Smooth muscle cell (in vitro differentiated cells): ENCODE results near the gene NME3. TPM values are rescaled to one million over a fixed set of nuclear protein-coding genes. Genes with fewer than 3 reads are reported as not detected.

Experiments
- DNase-seq: peaks from one replicate; lab custom pipeline; 2025; ENCODE audit not compliant: unreplicated experiment; lab: John Stamatoyannopoulos, UW
- H2AFZ ChIP-seq: fragments of 200-600 bp; sonication (generic); 2 replicates; pipeline ENCODE4 v1.6.0; 2016; ENCODE audit warnings: antibody characterized with exemption, low read depth, mild to moderate bottlenecking
- H3F3A ChIP-seq: fragments of 200-600 bp; sonication (generic); 2 replicates; pipeline ENCODE4 v1.6.0; 2017; ENCODE audit warnings: antibody characterized with exemption, low read depth
- H3K27ac ChIP-seq: fragments of 200-600 bp; sonication (generic); 2 replicates; pipeline ENCODE4 v1.5.1; 2016; ENCODE audit warnings: low read depth, mild to moderate bottlenecking
- H3K27me3 ChIP-seq: fragments of 200-600 bp; sonication (generic); 2 replicates; pipeline ENCODE4 v1.6.1; 2016; ENCODE audit warnings: low read depth, mild to moderate bottlenecking
- H3K36me3 ChIP-seq: fragments of 200-600 bp; sonication (generic); 2 replicates; pipeline ENCODE4 v1.5.1; 2016; ENCODE audit warnings: low read depth
- H3K4me1 ChIP-seq: fragments of 200-600 bp; sonication (generic); 2 replicates; pipeline ENCODE4 v1.5.1; 2016; ENCODE audit warnings: low read depth
- H3K4me2 ChIP-seq: fragments of 200-600 bp; sonication (generic); 2 replicates; pipeline ENCODE4 v1.6.0; 2016; ENCODE audit warnings: mild to moderate bottlenecking
- H3K4me3 ChIP-seq: fragments of 200-600 bp; sonication (generic); 2 replicates; pipeline ENCODE4 v1.5.1; 2016; ENCODE audit warnings: mild to moderate bottlenecking
- H3K79me2 ChIP-seq: fragments of 200-600 bp; sonication (generic); 2 replicates; pipeline ENCODE4 v1.6.0; 2016; ENCODE audit warnings: low read depth, mild to moderate bottlenecking
- H3K9ac ChIP-seq: fragments of 200-600 bp; sonication (generic); 2 replicates; pipeline ENCODE4 v1.6.0; 2016; ENCODE audit warnings: low read depth
- H3K9me3 ChIP-seq: fragments of 200-600 bp; sonication (generic); replicated peaks from 2 replicates; pipeline ENCODE4 v1.5.1; 2016; ENCODE audit warnings: low read depth
- H4K20me1 ChIP-seq: fragments of 200-600 bp; sonication (generic); 2 replicates; pipeline ENCODE4 v1.6.0; 2016; ENCODE audit warnings: low read depth
- whole genome bisulfite sequencing: methylation state at CpG from one replicate; pipeline ENCODE4 v1.1.7; 2016; ENCODE audit warnings: low lambda C conversion rate; 5-methylcytosine and 5-hydroxymethylcytosine counted together
- microRNA-seq: library from miRNA; unstranded; fragments of <30 nt; microRNA quantifications from one replicate; pipeline ENCODE4, GENCODE V29; 2016; ENCODE audit warnings: borderline number of aligned reads
- polyA plus RNA-seq: library from polyadenylated mRNA; unstranded; fragments of >200 nt; fragmentation: Nextera tagmentation; extraction: Ambion mirVana; gene quantifications from 2 replicates; pipeline ENCODE4 v1.2.1, GENCODE V29; 2016
- small RNA-seq: library from RNA; depleted of rRNA; stranded (forward); fragments of <200 nt; gene quantifications from one replicate; pipeline ENCODE3, GENCODE V24; 2014
- total RNA-seq: library from RNA; depleted of rRNA; stranded (reverse); fragments of >200 nt; gene quantifications from 2 replicates; pipeline ENCODE4 v1.2.3, GENCODE V29; 2014
- TF ChIP-seq, protein P1 (sequence below): fragments of 200-600 bp; sonication (generic); IDR thresholded peaks from 2 replicates; pipeline ENCODE4 v1.5.1; 2017; ENCODE audit warnings: borderline replicate concordance, mild to moderate bottlenecking, antibody characterized with exemption; ENCODE audit not compliant: insufficient read depth, poor library complexity, severe bottlenecking

Gene NME3
- total and polyA plus RNA-seq, 2 experiments from 2014 or later, result 56.7 to 85.4 TPM

- H3K4me1 ChIP-seq, result no peaks in the 10 kb centered on the region
- H4K20me1 ChIP-seq, result peaks cover 73% of the 10 kb centered on the region
- H2AFZ ChIP-seq, result no peak overlapping the region
- H3K27ac ChIP-seq, result no peak overlapping the region
- H3F3A ChIP-seq, result no peaks in the 10 kb centered on the region
- H3K4me2 ChIP-seq, result no peak overlapping the region
- no peak overlapping the region for H3K4me3 ChIP-seq
- no peak overlapping the region for H3K9ac ChIP-seq
- WGBS, result 98% methylated on average over 12 of the region's 12 CpGs
- no peaks in the 10 kb centered on the region for H3K27me3 ChIP-seq
- TF ChIP-seq, protein P1, sequence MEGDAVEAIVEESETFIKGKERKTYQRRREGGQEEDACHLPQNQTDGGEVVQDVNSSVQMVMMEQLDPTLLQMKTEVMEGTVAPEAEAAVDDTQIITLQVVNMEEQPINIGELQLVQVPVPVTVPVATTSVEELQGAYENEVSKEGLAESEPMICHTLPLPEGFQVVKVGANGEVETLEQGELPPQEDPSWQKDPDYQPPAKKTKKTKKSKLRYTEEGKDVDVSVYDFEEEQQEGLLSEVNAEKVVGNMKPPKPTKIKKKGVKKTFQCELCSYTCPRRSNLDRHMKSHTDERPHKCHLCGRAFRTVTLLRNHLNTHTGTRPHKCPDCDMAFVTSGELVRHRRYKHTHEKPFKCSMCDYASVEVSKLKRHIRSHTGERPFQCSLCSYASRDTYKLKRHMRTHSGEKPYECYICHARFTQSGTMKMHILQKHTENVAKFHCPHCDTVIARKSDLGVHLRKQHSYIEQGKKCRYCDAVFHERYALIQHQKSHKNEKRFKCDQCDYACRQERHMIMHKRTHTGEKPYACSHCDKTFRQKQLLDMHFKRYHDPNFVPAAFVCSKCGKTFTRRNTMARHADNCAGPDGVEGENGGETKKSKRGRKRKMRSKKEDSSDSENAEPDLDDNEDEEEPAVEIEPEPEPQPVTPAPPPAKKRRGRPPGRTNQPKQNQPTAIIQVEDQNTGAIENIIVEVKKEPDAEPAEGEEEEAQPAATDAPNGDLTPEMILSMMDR, result no peak
- H3K79me2 ChIP-seq, result peaks cover 61% of the 10 kb centered on the region
- no peaks in the 10 kb centered on the region for H3K9me3 ChIP-seq
- no peak for DNase-seq
- H3K36me3 ChIP-seq, result no peaks in the 10 kb centered on the region
Measured at GRCh38 chr16:1724491-1724890, 46.9 kb downstream of the NME3 start.

- H3K4me2 ChIP-seq, result no peak overlapping the region
- peak overlapping the region; percentile 89 for H3K27ac ChIP-seq
- H3K79me2 ChIP-seq, result peaks cover 70% of the 10 kb centered on the region
- no peak overlapping the region for H2AFZ ChIP-seq
- no peak for DNase-seq
- no peaks in the 10 kb centered on the region for H3K36me3 ChIP-seq
- no peaks in the 10 kb centered on the region for H3K4me1 ChIP-seq
- H3K4me3 ChIP-seq, result no peak overlapping the region
- no peaks in the 10 kb centered on the region for H3K27me3 ChIP-seq
- H3F3A ChIP-seq, result no peaks in the 10 kb centered on the region
- TF ChIP-seq, protein P1, result peak; percentile 85
- no peak overlapping the region for H3K9ac ChIP-seq
- WGBS, result 68% methylated on average over 6 of the region's 6 CpGs
- peaks cover 78% of the 10 kb centered on the region for H4K20me1 ChIP-seq
- H3K9me3 ChIP-seq, result no peaks in the 10 kb centered on the region
Measured at GRCh38 chr16:1723450-1724147, 47.7 kb downstream of the NME3 start.

- Histone ChIP-seq H3K9ac (no peak overlapping the region), H3K9me3 (no peaks in the 10 kb centered on the region), H3K27ac (peak overlapping the region; percentile 89), H3K4me1 (no peaks in the 10 kb centered on the region), H3F3A (no peaks in the 10 kb centered on the region), H4K20me1 (peaks cover 84% of the 10 kb centered on the region), H3K4me3 (no peak overlapping the region), H3K4me2 (no peak overlapping the region), H3K36me3 (no peaks in the 10 kb centered on the region), H2AFZ (no peak overlapping the region), H3K27me3 (no peaks in the 10 kb centered on the region), H3K79me2 (peaks cover 82% of the 10 kb centered on the region)
- no peak for DNase-seq
- TF ChIP-seq, protein P1, result no peak
- 88% methylated on average over 9 of the region's 9 CpGs for WGBS
Measured at GRCh38 chr16:1721372-1721771, 50.0 kb downstream of the NME3 start.

Small RNA genes within 50 kb of the gene (microRNA-seq; reads per million reads assigned to microRNA genes)
- 19.9 reads per million, percentile 27 among the genes with 10 or more reads in this experiment for gene MIR3177

Small RNA genes within 50 kb of the gene (small RNA-seq; reads per million reads assigned to genes)
- 0.50 reads per million, percentile 17 among the genes with 10 or more reads in this experiment for gene MIR3177

Other genes with a start within 250 kb of the NME3 start
- 0.31 and 0.90 TPM in 2 replicates for gene TMEM204, start 237.9 kb downstream of the NME3 start, total RNA-seq
- gene TMEM204, start 237.9 kb downstream of the NME3 start, polyA plus RNA-seq, result 3.0 and 4.2 TPM in 2 replicates
- gene IFT140, start 159.5 kb downstream of the NME3 start, total RNA-seq, result 24.8 and 30.0 TPM in 2 replicates
- gene IFT140, start 159.5 kb downstream of the NME3 start, polyA plus RNA-seq, result 17.2 and 24.1 TPM in 2 replicates
- gene CRAMP1, start 159.2 kb downstream of the NME3 start, total RNA-seq, result 7.3 and 16.5 TPM in 2 replicates
- 6.3 and 7.9 TPM in 2 replicates for gene CRAMP1, start 159.2 kb downstream of the NME3 start, polyA plus RNA-seq
- gene JPT2, start 93.3 kb downstream of the NME3 start, total RNA-seq, result 28.6 and 33.4 TPM in 2 replicates
- gene JPT2, start 93.3 kb downstream of the NME3 start, polyA plus RNA-seq, result 7.2 and 11.2 TPM in 2 replicates
- 36.2 and 43.6 TPM in 2 replicates for gene MAPK8IP3, start 65.3 kb downstream of the NME3 start, total RNA-seq
- 47.8 and 69.2 TPM in 2 replicates for gene MAPK8IP3, start 65.3 kb downstream of the NME3 start, polyA plus RNA-seq
- gene EME2, start 1.3 kb upstream of the NME3 start, total RNA-seq, result 3.6 and 4.4 TPM in 2 replicates
- gene EME2, start 1.3 kb upstream of the NME3 start, polyA plus RNA-seq, result 3.8 and 7.6 TPM in 2 replicates
- gene MRPS34, start 1.6 kb upstream of the NME3 start, total RNA-seq, result 56.7 and 62.9 TPM in 2 replicates
- gene MRPS34, start 1.6 kb upstream of the NME3 start, polyA plus RNA-seq, result 111 and 122 TPM in 2 replicates
- 23.0 and 25.1 TPM in 2 replicates for gene SPSB3, start 11.0 kb upstream of the NME3 start, total RNA-seq
- gene SPSB3, start 11.0 kb upstream of the NME3 start, polyA plus RNA-seq, result 49.8 and 60.3 TPM in 2 replicates
- gene NUBP2, start 11.4 kb upstream of the NME3 start, total RNA-seq, result 32.9 and 48.0 TPM in 2 replicates
- 80.8 and 86.7 TPM in 2 replicates for gene NUBP2, start 11.4 kb upstream of the NME3 start, polyA plus RNA-seq
- gene IGFALS, start 22.2 kb upstream of the NME3 start, total RNA-seq, result 0.58 TPM in 1 of 2 replicates, not detected in the other
- 0.45 TPM in 1 of 2 replicates, not detected in the other for gene IGFALS, start 22.2 kb upstream of the NME3 start, polyA plus RNA-seq
- 20.7 and 20.9 TPM in 2 replicates for gene HAGH, start 55.3 kb upstream of the NME3 start, total RNA-seq
- gene HAGH, start 55.3 kb upstream of the NME3 start, polyA plus RNA-seq, result 42.6 and 43.0 TPM in 2 replicates
- 25.0 and 32.4 TPM in 2 replicates for gene FAHD1, start 55.7 kb upstream of the NME3 start, total RNA-seq
- gene FAHD1, start 55.7 kb upstream of the NME3 start, polyA plus RNA-seq, result 32.4 and 32.8 TPM in 2 replicates
- gene MEIOB, start 100.6 kb upstream of the NME3 start, total RNA-seq, result 0.18 and 0.22 TPM in 2 replicates
- 1.7 TPM in 1 of 2 replicates, not detected in the other for gene MEIOB, start 100.6 kb upstream of the NME3 start, polyA plus RNA-seq
- not detected in 2 replicates for gene HS3ST6, start 146.9 kb upstream of the NME3 start, total RNA-seq
- not detected in 2 replicates for gene HS3ST6, start 146.9 kb upstream of the NME3 start, polyA plus RNA-seq
- gene MSRB1, start 171.7 kb upstream of the NME3 start, total RNA-seq, result 9.4 and 9.9 TPM in 2 replicates
- gene MSRB1, start 171.7 kb upstream of the NME3 start, polyA plus RNA-seq, result 21.8 TPM in 2 replicates
- gene RPL3L, start 183.1 kb upstream of the NME3 start, total RNA-seq, result not detected in 2 replicates
- gene RPL3L, start 183.1 kb upstream of the NME3 start, polyA plus RNA-seq, result 0.21 TPM in 1 of 2 replicates, not detected in the other
- gene NDUFB10, start 188.0 kb upstream of the NME3 start, total RNA-seq, result 125 and 176 TPM in 2 replicates
- gene NDUFB10, start 188.0 kb upstream of the NME3 start, polyA plus RNA-seq, result 278 and 295 TPM in 2 replicates
- gene RPS2, start 193.3 kb upstream of the NME3 start, total RNA-seq, result 2,263 and 2,576 TPM in 2 replicates
- gene RPS2, start 193.3 kb upstream of the NME3 start, polyA plus RNA-seq, result 2,041 and 2,061 TPM in 2 replicates
- not detected in 2 replicates for gene RNF151, start 195.3 kb upstream of the NME3 start, total RNA-seq
- gene RNF151, start 195.3 kb upstream of the NME3 start, polyA plus RNA-seq, result not detected in 2 replicates
- 25.8 and 28.5 TPM in 2 replicates for gene TBL3, start 200.5 kb upstream of the NME3 start, total RNA-seq
- 62.0 and 81.7 TPM in 2 replicates for gene TBL3, start 200.5 kb upstream of the NME3 start, polyA plus RNA-seq
- 0.13 TPM in 1 of 2 replicates, not detected in the other for gene NOXO1, start 209.9 kb upstream of the NME3 start, total RNA-seq
- 0.35 and 1.7 TPM in 2 replicates for gene NOXO1, start 209.9 kb upstream of the NME3 start, polyA plus RNA-seq
- gene GFER, start 212.7 kb upstream of the NME3 start, total RNA-seq, result 12.1 and 15.1 TPM in 2 replicates
- 33.5 and 41.2 TPM in 2 replicates for gene GFER, start 212.7 kb upstream of the NME3 start, polyA plus RNA-seq
- gene SYNGR3, start 218.4 kb upstream of the NME3 start, total RNA-seq, result 3.0 and 4.4 TPM in 2 replicates
- 8.7 and 16.8 TPM in 2 replicates for gene SYNGR3, start 218.4 kb upstream of the NME3 start, polyA plus RNA-seq
- 23.2 and 27.2 TPM in 2 replicates for gene ZNF598, start 238.3 kb upstream of the NME3 start, total RNA-seq
- gene ZNF598, start 238.3 kb upstream of the NME3 start, polyA plus RNA-seq, result 27.9 and 32.7 TPM in 2 replicates
- 13.1 and 30.9 TPM in 2 replicates for gene NPW, start 248.2 kb upstream of the NME3 start, total RNA-seq
- gene NPW, start 248.2 kb upstream of the NME3 start, polyA plus RNA-seq, result 185 and 193 TPM in 2 replicates